H1 (cell line): Measurements from ENCODE around the gene CASS4. TPM values are rescaled to one million over a fixed set of nuclear protein-coding genes. Genes with fewer than 3 reads are reported as not detected.

ENCODE experiments used
- CTCF ChIA-PET: fragments of 300-600 bp; sonication (Branson Sonifier 250); formaldehyde crosslinking; loops from one replicate; lab custom pipeline; 2021; ENCODE audit not compliant: partially characterized antibody; lab: Charles Lee
- POLR2A ChIA-PET: fragments of 300-600 bp; sonication (Branson Sonifier 250); formaldehyde crosslinking; loops from one replicate; lab custom pipeline; 2021; ENCODE audit warnings: inconsistent platforms; ENCODE audit not compliant: partially characterized antibody; lab: Charles Lee
- DNase-seq, 2 experiments: peaks; one replicate each; pipeline versions ENCODE4 v3.0.0 to v3.0.0-alpha.2; 2010 to 2022; ENCODE audit warnings: low spot score in 2 of 2, low read depth in 1 of 2, mixed read lengths in 1 of 2
- FAIRE-seq: peaks from 2 replicates; lab custom pipeline; 2011; peaks lifted over from hg19 to GRCh38; lab: Jason Lieb, UNC
- H2AFZ ChIP-seq: 2 replicates; pipeline ENCODE4 v1.8.1; 2012; ENCODE audit warnings: low read length, inconsistent platforms
- H2AK5ac ChIP-seq: 2 replicates; pipeline ENCODE4 v1.6.1; 2013; ENCODE audit warnings: low read depth, low read length
- H2BK120ac ChIP-seq: replicated peaks from 2 replicates; pipeline ENCODE3; 2013; ENCODE audit warnings: low read depth, low read length, inconsistent platforms
- H2BK12ac ChIP-seq: 2 replicates; pipeline ENCODE4 v1.6.1; 2013; ENCODE audit warnings: low read depth, low read length
- H2BK15ac ChIP-seq: 2 replicates; pipeline ENCODE4 v1.6.1; 2013; ENCODE audit warnings: low read length
- H2BK20ac ChIP-seq: 2 replicates; pipeline ENCODE4 v1.6.1; 2013; ENCODE audit warnings: low read length
- H2BK5ac ChIP-seq: 2 replicates; pipeline ENCODE4 v1.6.1; 2013; ENCODE audit warnings: low read depth, low read length
- H3K14ac ChIP-seq: 2 replicates; pipeline ENCODE4 v1.6.1; 2013; ENCODE audit warnings: inconsistent platforms; ENCODE audit not compliant: insufficient read length
- H3K18ac ChIP-seq: 2 replicates; pipeline ENCODE4 v1.6.1; 2013; ENCODE audit warnings: low read length; ENCODE audit errors: extremely low read depth
- H3K23ac ChIP-seq: 2 replicates; pipeline ENCODE4 v1.6.1; 2013; ENCODE audit warnings: inconsistent platforms; ENCODE audit not compliant: insufficient read length
- H3K23me2 ChIP-seq: 2 replicates; pipeline ENCODE4 v1.6.1; 2013; ENCODE audit warnings: low read depth, low read length
- H3K27ac ChIP-seq: 2 replicates; pipeline ENCODE4 v1.6.1; 2011; ENCODE audit warnings: low read depth, low read length, inconsistent platforms
- H3K27me3 ChIP-seq, 4 experiments: replicated peaks in 1 of 4; 1 replicate in 1 of 4; 2 replicates in 3 of 4; pipeline versions ENCODE4 v1.6.1 to v1.8.1; 2011 to 2013; ENCODE audit warnings: low read length in 3 of 4, mild to moderate bottlenecking in 3 of 4, inconsistent platforms in 2 of 4, mixed read lengths in 2 of 4, moderate library complexity in 1 of 4; ENCODE audit not compliant: control insufficient read depth in 3 of 4, insufficient read depth in 3 of 4; ENCODE audit errors: extremely low read depth in 1 of 4
- H3K36me3 ChIP-seq, 4 experiments: 2 replicates each; pipeline versions ENCODE4 v1.6.1 to v1.8.1; 2011 to 2013; ENCODE audit warnings: mild to moderate bottlenecking in 4 of 4, low read length in 3 of 4, moderate library complexity in 2 of 4, control low read depth in 1 of 4, inconsistent platforms in 1 of 4; ENCODE audit not compliant: insufficient read depth in 4 of 4, control insufficient read depth in 2 of 4
- H3K4ac ChIP-seq: replicated peaks from 2 replicates; pipeline ENCODE3; 2013; ENCODE audit warnings: low read length, low read depth, mixed read lengths, inconsistent platforms; ENCODE audit not compliant: insufficient read length
- H3K4me1 ChIP-seq, 4 experiments: replicated peaks in 1 of 4; 1 replicate in 1 of 4; 2 replicates in 3 of 4; pipeline versions ENCODE4 v1.6.1 to v1.8.1; 2011 to 2013; ENCODE audit warnings: low read length in 3 of 4, inconsistent platforms in 2 of 4, mixed read lengths in 1 of 4; ENCODE audit not compliant: insufficient read depth in 4 of 4, control insufficient read depth in 3 of 4
- H3K4me2 ChIP-seq, 2 experiments: 2 replicates each; pipeline versions ENCODE4 v1.6.1 to v1.8.1; 2011 to 2013; ENCODE audit warnings: low read depth in 2 of 2, low read length in 2 of 2, control low read depth in 1 of 2, inconsistent platforms in 1 of 2, mild to moderate bottlenecking in 1 of 2; ENCODE audit not compliant: insufficient read depth in 1 of 2
- H3K4me3 ChIP-seq, 4 experiments: fragments of 200-600, 300-600 bp in 1 of 4; sonication (generic), shearing (Covaris generic), sonication (Bioruptor Twin) in 1 of 4; 2 replicates each; pipeline versions ENCODE4 v1.5.1 to v1.8.1; 2011 to 2016; ENCODE audit warnings: low read length in 4 of 4, low read depth in 3 of 4, control low read depth in 2 of 4, inconsistent platforms in 2 of 4, mild to moderate bottlenecking in 2 of 4, mixed read lengths in 1 of 4, moderate library complexity in 1 of 4; ENCODE audit not compliant: insufficient read depth in 2 of 4; ENCODE audit errors: extremely low read depth in 1 of 4
- H3K56ac ChIP-seq: replicated peaks from 2 replicates; pipeline ENCODE3; 2013; ENCODE audit warnings: low read depth, mild to moderate bottlenecking, mixed read lengths, low read length, inconsistent platforms; ENCODE audit not compliant: insufficient read length
- H3K79me1 ChIP-seq: 2 replicates; pipeline ENCODE4 v1.6.1; 2013; ENCODE audit warnings: low read depth, low read length, control low read depth
- H3K79me2 ChIP-seq, 2 experiments: 2 replicates each; pipeline versions ENCODE4 v1.6.1 to v1.8.1; 2012 to 2013; ENCODE audit warnings: low read length in 2 of 2, mild to moderate bottlenecking in 2 of 2, inconsistent platforms in 1 of 2; ENCODE audit not compliant: insufficient read depth in 2 of 2, control insufficient read depth in 1 of 2
- H3K9ac ChIP-seq, 4 experiments: replicated peaks in 1 of 4; 1 replicate in 1 of 4; 2 replicates in 3 of 4; pipeline versions ENCODE4 v1.6.1 to v1.8.1; 2011 to 2013; ENCODE audit warnings: low read depth in 3 of 4, low read length in 3 of 4, control low read depth in 2 of 4, mild to moderate bottlenecking in 2 of 4, moderate library complexity in 2 of 4, inconsistent platforms in 1 of 4; ENCODE audit errors: extremely low read depth in 1 of 4
- H3K9me3 ChIP-seq, 2 experiments: 2 replicates each; pipeline versions ENCODE4 v1.6.1 to v1.8.1; 2012 to 2013; ENCODE audit warnings: mild to moderate bottlenecking in 2 of 2, moderate library complexity in 2 of 2, control low read depth in 1 of 2, inconsistent platforms in 1 of 2, low read depth in 1 of 2, low read length in 1 of 2, mixed read lengths in 1 of 2; ENCODE audit not compliant: insufficient read depth in 2 of 2
- H4K20me1 ChIP-seq, 2 experiments: replicated peaks in 1 of 2; 2 replicates each; pipeline versions ENCODE3 to v1.8.1; 2011 to 2013; ENCODE audit warnings: inconsistent platforms in 2 of 2, low read length in 2 of 2, mild to moderate bottlenecking in 1 of 2; ENCODE audit not compliant: insufficient read depth in 2 of 2, control insufficient read depth in 1 of 2
- H4K5ac ChIP-seq: 2 replicates; pipeline ENCODE4 v1.6.1; 2013; ENCODE audit warnings: low read length, low read depth, mixed read lengths, inconsistent platforms; ENCODE audit not compliant: insufficient read length
- H4K8ac ChIP-seq: 2 replicates; pipeline ENCODE4 v1.8.0; 2013; ENCODE audit warnings: mild to moderate bottlenecking, moderate library complexity, low read length, inconsistent platforms; ENCODE audit not compliant: insufficient read depth; ENCODE audit errors: extremely low read depth
- H4K91ac ChIP-seq: replicated peaks from 2 replicates; pipeline ENCODE3; 2013; ENCODE audit warnings: low read length, mixed read lengths, inconsistent platforms; ENCODE audit not compliant: insufficient read length
- BCL11A ChIP-seq, 2 experiments: IDR thresholded peaks; one replicate each; pipeline ENCODE4 v1.6.1; 2011; ENCODE audit warnings: low read depth in 2 of 2, low read length in 2 of 2, mild to moderate bottlenecking in 2 of 2
- CEBPB ChIP-seq: IDR thresholded peaks from 2 replicates; pipeline ENCODE4 v1.6.1; 2012; ENCODE audit warnings: low read depth, low read length
- EP300 ChIP-seq, 2 experiments: IDR thresholded peaks; 1 replicate in 1 of 2; 2 replicates in 1 of 2; pipeline ENCODE4 v1.6.1; 2011 to 2012; ENCODE audit warnings: low read depth in 2 of 2, low read length in 2 of 2, mild to moderate bottlenecking in 2 of 2, borderline replicate concordance in 1 of 2, inconsistent platforms in 1 of 2, moderate library complexity in 1 of 2
- FOSL1 ChIP-seq: IDR thresholded peaks from 2 replicates; pipeline ENCODE4 v1.6.1; 2011; ENCODE audit warnings: mild to moderate bottlenecking, low read depth, low read length, moderate library complexity; ENCODE audit not compliant: insufficient read depth
- HDAC2 ChIP-seq, 2 experiments: fragments of 300-600 bp in 1 of 2; sonication (generic) in 1 of 2; IDR thresholded peaks; 2 replicates each; pipeline ENCODE4 v1.6.1; 2011 to 2012; ENCODE audit warnings: low read depth in 2 of 2, low read length in 2 of 2, mild to moderate bottlenecking in 2 of 2, moderate library complexity in 2 of 2, borderline replicate concordance in 1 of 2, inconsistent platforms in 1 of 2
- HDAC6 ChIP-seq: IDR thresholded peaks from one replicate; pipeline ENCODE4 v1.7.1; 2012; ENCODE audit warnings: low read depth, mild to moderate bottlenecking, inconsistent platforms, low read length, moderate library complexity
- KDM5A ChIP-seq: fragments of 200-600 bp; IDR thresholded peaks from 2 replicates; pipeline ENCODE4 v1.7.1; 2012; ENCODE audit warnings: mild to moderate bottlenecking, low read length, inconsistent platforms, mixed read lengths
- NRF1 ChIP-seq: IDR thresholded peaks from 2 replicates; pipeline ENCODE4 v1.6.1; 2011; ENCODE audit warnings: mild to moderate bottlenecking, low read depth, low read length, improper control_type of control experiment
- SAP30 ChIP-seq: fragments of 300-600 bp; sonication (generic); IDR thresholded peaks from 2 replicates; pipeline ENCODE4 v1.7.1; 2012; ENCODE audit warnings: low read length, moderate library complexity, mild to moderate bottlenecking, inconsistent platforms; ENCODE audit not compliant: insufficient read depth, insufficient replicate concordance
- SIN3A ChIP-seq, 2 experiments: IDR thresholded peaks in 1 of 2; conservative IDR thresholded peaks in 1 of 2; 2 replicates each; pipeline ENCODE4 v1.6.1; 2011 to 2012; ENCODE audit warnings: low read length in 2 of 2, improper control_type of control experiment in 1 of 2, low read depth in 1 of 2, mild to moderate bottlenecking in 1 of 2
- SIX5 ChIP-seq: IDR thresholded peaks from 2 replicates; pipeline ENCODE4 v1.6.1; 2011; ENCODE audit warnings: mild to moderate bottlenecking, low read depth, low read length
- SP4 ChIP-seq: IDR thresholded peaks from 2 replicates; pipeline ENCODE4 v1.6.1; 2012; ENCODE audit warnings: low read length, inconsistent platforms
- TAF1 ChIP-seq: IDR thresholded peaks from 2 replicates; pipeline ENCODE4 v1.6.1; 2011; ENCODE audit warnings: mild to moderate bottlenecking, low read depth, low read length
- ZNF274 ChIP-seq: IDR thresholded peaks from 2 replicates; pipeline ENCODE4 v1.7.0; 2012; ENCODE audit warnings: low read length, borderline replicate concordance; ENCODE audit errors: extremely low read depth
- WGBS, 2 experiments: shearing (Covaris generic) in 1 of 2; methylation state at CpG; one replicate each; pipeline versions ENCODE4 v1.1.6 to v1.1.7; 2013 to 2015; ENCODE audit warnings: low lambda C conversion rate in 2 of 2, mixed read lengths in 2 of 2, inconsistent platforms in 1 of 2, low coverage in 1 of 2, missing lambda C conversion rate in 1 of 2; ENCODE audit not compliant: insufficient replicate concordance in 2 of 2, insufficient coverage in 1 of 2, insufficient read length in 1 of 2; ENCODE audit errors: extremely low coverage in 1 of 2, missing lambda C conversion rate in 1 of 2; 5-methylcytosine and 5-hydroxymethylcytosine counted together
- polyA plus RNA-seq, 7 experiments: library from polyadenylated mRNA; depleted of rRNA in 3 of 7; stranded (reverse) in 5 of 7; unstranded in 2 of 7; fragments of >200 nt in 5 of 7; fragments of 200-250 nt in 2 of 7; gene quantifications; 1 replicate in 5 of 7; 2 replicates in 1 of 7; 4 replicates in 1 of 7; pipeline versions ENCODE4 v1.2.1 to v1.2.3, GENCODE V29; 2011 to 2013; ENCODE audit warnings: missing spikeins in 2 of 7, mixed read lengths in 2 of 7
- total RNA-seq: library from RNA; stranded (reverse); fragmentation: NEBNext Ultra II Directional; extraction: Animal tissue kit (Norgen Biotek cat#: 25700); gene quantifications from 2 replicates; pipeline ENCODE4 v1.2.1, GENCODE V29; 2021

CASS4 gene
- total and polyA plus RNA-seq, 2 of the 8 experiments (the other 6 are each of a cell fraction or from before 2014, with no cell fraction given) = not detected

DNA sequence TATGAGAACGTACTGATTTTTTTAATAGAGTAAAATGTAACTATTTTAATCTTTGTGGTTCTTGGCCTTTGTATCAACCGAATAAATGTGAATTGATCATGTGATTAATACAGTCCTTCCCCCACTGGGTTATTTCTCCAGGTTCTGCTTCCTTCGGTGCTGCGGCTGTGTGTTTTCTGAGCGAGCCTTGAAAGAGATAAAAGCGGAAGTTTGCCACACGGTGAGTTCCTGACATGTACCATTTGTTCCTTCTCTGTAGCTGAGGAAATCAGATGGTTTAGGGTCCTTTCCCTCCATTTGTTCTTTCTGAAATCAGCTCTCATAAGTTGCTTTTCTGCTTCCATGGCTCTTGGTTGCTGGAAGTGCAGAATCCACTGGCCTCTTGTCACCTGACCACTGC, 71.9 kb downstream of the CASS4 start:
- H3K9me3 ChIP-seq = no peaks in the 10 kb centered on the region

More for the DNA sequence above, 71.9 kb downstream of the CASS4 start:
- Histone ChIP-seq H4K5ac (no peak overlapping the region), H3K27me3 (no peaks in the 10 kb centered on the region), H3K27ac (no peak overlapping the region), H2BK15ac (no peak overlapping the region)
- WGBS, 2 experiments = 96% methylated on average over 7 of the region's 7 CpGs; no CpG with 5 or more reads in 1 of the 2 experiments
- no peak for DNase-seq
- CTCF ChIA-PET = interaction anchor here (0.6 to 0.7 kb wide), 2 partner anchors 383 to 588 kb away, joined by 3 read pairs; no protein-coding TSS in a partner anchor
- TF ChIP-seq ZNF274 (no peak), HDAC2 (IDR thresholded peaks at IDR 0.05; ENCODE audit: borderline replicate concordance in 1 of 2, low read depth in 2 of 2, low read length in 2 of 2) (no peak), BCL11A (IDR thresholded peaks at IDR 0.05; ENCODE audit: low read depth in 2 of 2, low read length in 2 of 2) (no peak), SAP30 (no peak), SP4 (no peak), SIX5 (no peak), EP300 (IDR thresholded peaks at IDR 0.05; ENCODE audit: borderline replicate concordance in 1 of 2, low read depth in 2 of 2, low read length in 2 of 2) (no peak), FOSL1 (no peak), CEBPB (no peak), HDAC6 (no peak), KDM5A (no peak), NRF1 (no peak), SIN3A (conservative IDR thresholded peaks at IDR 0.05 in 1 of 2, IDR thresholded peaks at IDR 0.05 in 1 of 2; ENCODE audit: low read depth in 1 of 2, low read length in 2 of 2) (no peak), TAF1 (no peak)
- TF ChIP-seq, all 59 proteins: peak for 0
- Histone ChIP-seq H3K4me1 (no peaks in the 10 kb centered on the region), H2AK5ac (no peak overlapping the region), H3K79me1 (no peaks in the 10 kb centered on the region; the same call in 1 of the 2 replicates), H3K18ac (no peak overlapping the region), H4K8ac (no peak overlapping the region), H3K79me2 (no peaks in the 10 kb centered on the region), H3K4me3 (no peak overlapping the region), H3K14ac (no peak overlapping the region), H2BK20ac (no peak overlapping the region), H3K4me2 (no peak overlapping the region), H2BK5ac (no peak overlapping the region), H3K4ac (no peak overlapping the region), H3K23me2 (no peaks in the 10 kb centered on the region; the same call in 1 of the 2 replicates), H4K20me1 (peaks cover 0 to 4% of the 10 kb centered on the region in 2 experiments), H2BK120ac (no peak overlapping the region), H3K23ac (no peak overlapping the region), H3K9ac (no peak overlapping the region), H4K91ac (no peak overlapping the region), H2BK12ac (no peak overlapping the region), H3K56ac (no peak overlapping the region), H3K36me3 (peaks cover 2 to 20% (median 14%) of the 10 kb centered on the region in 4 experiments; a peak in 7 of 8 replicates), H2AFZ (no peak overlapping the region)
- POLR2A ChIA-PET = no interaction called here
- FAIRE-seq = no peak
